Aorta (tissue), 5 donors: ENCODE results near the gene PAX9. TPM values are rescaled to one million over a fixed set of nuclear protein-coding genes. Genes with fewer than 3 reads are reported as not detected.

Source experiments
- ATAC-seq: fragments of 200-7000 bp; cut with Tn5 transposase; one replicate; pipeline ENCODE4 v1.9.1; 2022; ENCODE audit warnings: moderate library complexity; ENCODE audit not compliant: low FRiP score
- DNase-seq, 2 donors: peaks; one replicate each; pipeline ENCODE4 v3.0.0-alpha.2; 2020
- H3K27ac ChIP-seq, 2 donors: one replicate each; pipeline ENCODE4 v1.5.1; 2013; ENCODE audit warnings: low read length in 2 of 2, mild to moderate bottlenecking in 2 of 2, moderate library complexity in 2 of 2, control low read depth in 1 of 2, inconsistent platforms in 1 of 2, low read depth in 1 of 2
- H3K27me3 ChIP-seq, 2 donors: one replicate each; pipeline ENCODE4 v1.6.1; 2013; ENCODE audit warnings: control low read depth in 1 of 2, low read length in 1 of 2, mild to moderate bottlenecking in 1 of 2, moderate library complexity in 1 of 2; ENCODE audit not compliant: insufficient read depth in 2 of 2, control insufficient read depth in 1 of 2
- H3K36me3 ChIP-seq, 2 donors: one replicate each; pipeline ENCODE4 v1.6.1; 2013; ENCODE audit warnings: control low read depth in 1 of 2, low read length in 1 of 2, mild to moderate bottlenecking in 1 of 2; ENCODE audit not compliant: insufficient read depth in 2 of 2, control insufficient read depth in 1 of 2
- H3K4me1 ChIP-seq, 2 donors: one replicate each; pipeline ENCODE4 v1.6.1; 2013; ENCODE audit warnings: low read length in 2 of 2, control low read depth in 1 of 2, mild to moderate bottlenecking in 1 of 2, moderate library complexity in 1 of 2; ENCODE audit not compliant: insufficient read depth in 2 of 2, control insufficient read depth in 1 of 2
- H3K4me3 ChIP-seq, 2 donors: one replicate each; pipeline ENCODE4 v1.5.1; 2013; ENCODE audit warnings: low read length in 2 of 2, control low read depth in 1 of 2, mild to moderate bottlenecking in 1 of 2
- H3K9me3 ChIP-seq: one replicate; pipeline ENCODE4 v1.6.1; 2013; ENCODE audit warnings: mild to moderate bottlenecking, low read length; ENCODE audit not compliant: control insufficient read depth
- WGBS, 2 donors: extraction: QIAGEN DNeasy Blood & Tissue Kit; methylation state at CpG; one replicate each; pipeline ENCODE4 v1.1.7; 2013; 5-methylcytosine and 5-hydroxymethylcytosine counted together
- intact Hi-C, 2 donors: fragments of 100-400 bp; cut with DNase I; formaldehyde crosslinking; loops; one replicate each; pipeline versions ENCODE4 v1.14.2 to v1.15.0; 2022
- polyA plus RNA-seq, 2 donors: library from polyadenylated mRNA; stranded (reverse); fragments of 200-250 nt; gene quantifications; one replicate each; pipeline ENCODE4 v1.2.3, GENCODE V29; 2013
- total RNA-seq, 2 donors: library from RNA; stranded (reverse); fragmentation: NEBNext Ultra II Directional; extraction: Animal tissue kit (Norgen Biotek cat#: 25700); gene quantifications; one replicate each; pipeline ENCODE4 v1.2.1, GENCODE V29; 2021
- donor health status: healthy with polysubstance abuse.
- donor health status: Bipolar disorder and iron deficiency.
- donor health status: DM: no; HTN: no; CAD: no.
- donor health status: DM: no; HTN: no; CAD: no.
- donor health status: DM: yes; HTN: yes; CAD: no.

Gene PAX9
- total and polyA plus RNA-seq, 4 donors: 0.28 to 3.4 (median 0.49) TPM

- H3K27me3 ChIP-seq: peaks cover 0 to 7% of the 10 kb centered on the region in 2 donors
- peaks cover 3% of the 10 kb centered on the region for H3K9me3 ChIP-seq
- WGBS, 2 donors: 20 to 23% methylated on average over 31 of the region's 31 CpGs
- no peaks in the 10 kb centered on the region for H3K4me1 ChIP-seq
- no peaks in the 10 kb centered on the region for H3K36me3 ChIP-seq
- intact Hi-C loops: no loop called here
- ATAC-seq: no peak
- H3K4me3 ChIP-seq: no peak overlapping the region
- no peak overlapping the region for H3K27ac ChIP-seq
- DNase-seq: no peak
These were observed 7.5 kb upstream of the PAX9 start for GRCh38 chr14:36653962-36654793.

- Histone ChIP-seq H3K27me3 (peaks cover 0 to 6% of the 10 kb centered on the region in 2 donors), H3K36me3 (no peaks in the 10 kb centered on the region), H3K4me1 (no peaks in the 10 kb centered on the region), H3K9me3 (peaks cover 3% of the 10 kb centered on the region), H3K4me3 (no peak overlapping the region), H3K27ac (no peak overlapping the region)
- 19 to 21% methylated on average over 34 of the region's 34 CpGs for WGBS, 2 donors
- no peak for DNase-seq
- no peak for ATAC-seq
- intact Hi-C loops: no loop called here
These were observed 6.8 kb upstream of the PAX9 start for GRCh38 chr14:36654794-36655381.

GRCh38 chr14:36655571-36655962, 6.1 kb upstream of the PAX9 start:
- no peak overlapping the region for H3K4me3 ChIP-seq
- intact Hi-C loops: no loop called here
- H3K27ac ChIP-seq: no peak overlapping the region
- H3K4me1 ChIP-seq: no peaks in the 10 kb centered on the region
- DNase-seq (no peak), ATAC-seq (no peak)
- H3K27me3 ChIP-seq: peaks cover 0 to 6% of the 10 kb centered on the region in 2 donors
- no peaks in the 10 kb centered on the region for H3K36me3 ChIP-seq
- H3K9me3 ChIP-seq: peaks cover 3% of the 10 kb centered on the region
- 21 to 27% methylated on average over 11 of the region's 11 CpGs for WGBS, 2 donors

GRCh38 chr14:36655963-36656686, 5.5 kb upstream of the PAX9 start:
- intact Hi-C loops: no loop called here
- DNase-seq: peak in 1 of 2 donors; percentile 76
- ATAC-seq: no peak
- Histone ChIP-seq H3K4me3 (no peak overlapping the region), H3K36me3 (no peaks in the 10 kb centered on the region), H3K9me3 (peaks cover 3% of the 10 kb centered on the region), H3K27me3 (peaks cover 0 to 6% of the 10 kb centered on the region in 2 donors), H3K27ac (no peak overlapping the region), H3K4me1 (no peaks in the 10 kb centered on the region)
- WGBS, 2 donors: 6 to 9% methylated on average over 48 of the region's 48 CpGs

- DNase-seq (no peak), ATAC-seq (no peak)
- H3K27ac ChIP-seq: no peak overlapping the region
- peaks cover 0 to 6% of the 10 kb centered on the region in 2 donors for H3K27me3 ChIP-seq
- H3K36me3 ChIP-seq: no peaks in the 10 kb centered on the region
- intact Hi-C loops: no loop called here
- H3K4me1 ChIP-seq: no peaks in the 10 kb centered on the region
- 16 to 22% methylated on average over 31 of the region's 31 CpGs for WGBS, 2 donors
- peaks cover 3% of the 10 kb centered on the region for H3K9me3 ChIP-seq
- H3K4me3 ChIP-seq: no peak overlapping the region
These were observed 4.8 kb upstream of the PAX9 start for GRCh38 chr14:36656687-36657398.

- no peak for ATAC-seq
- DNase-seq: peak; percentile 38 to 76
- no peak overlapping the region for H3K4me3 ChIP-seq
- H3K27me3 ChIP-seq: peaks cover 0 to 6% of the 10 kb centered on the region in 2 donors
- no peak overlapping the region for H3K27ac ChIP-seq
- intact Hi-C loops: no loop called here
- 2 to 5% methylated on average over 52 to 55 of the region's 55 CpGs for WGBS, 2 donors
- H3K36me3 ChIP-seq: no peaks in the 10 kb centered on the region
- H3K9me3 ChIP-seq: peaks cover 3% of the 10 kb centered on the region
- H3K4me1 ChIP-seq: no peaks in the 10 kb centered on the region
These were observed 4.1 kb upstream of the PAX9 start for GRCh38 chr14:36657399-36658122.

- intact Hi-C loops: no loop called here
- Histone ChIP-seq H3K27ac (no peak overlapping the region), H3K4me1 (no peaks in the 10 kb centered on the region), H3K9me3 (peaks cover 3% of the 10 kb centered on the region), H3K36me3 (no peaks in the 10 kb centered on the region), H3K27me3 (peaks cover 0 to 4% of the 10 kb centered on the region in 2 donors), H3K4me3 (no peak overlapping the region)
- ATAC-seq (no peak), DNase-seq (peak in 1 of 2 donors; percentile 73)
- 10 to 17% methylated on average over 55 of the region's 55 CpGs for WGBS, 2 donors
These were observed 3.3 kb upstream of the PAX9 start for GRCh38 chr14:36658123-36659009.
